Panc1 (cell line): ENCODE measurements around the gene PANX2. TPM values are rescaled to one million over a fixed set of nuclear protein-coding genes. Genes with fewer than 3 reads are reported as not detected.
A peak's percentile ranks its signal among the peaks of the same experiment; 100 is the strongest.

Experiments
- ATAC-seq: fragments of 200-7000 bp; cut with Tn5 transposase; 2 replicates; pipeline ENCODE4 v1.9.1; 2020; ENCODE audit warnings: mild to moderate bottlenecking, moderate library complexity
- BruUV-seq: library from RNA; stranded (reverse); fragments of 400-500 nt; replicated peaks from 2 replicates; lab custom pipeline; 2021; lab: Mats Ljungman, UMichigan
- CTCF ChIA-PET: fragments of 300-600 bp; sonication (Branson Sonifier 250); formaldehyde crosslinking; loops from one replicate; lab custom pipeline; 2022; ENCODE audit warnings: antibody characterized with exemption; lab: Charles Lee
- POLR2A ChIA-PET: fragments of 300-600 bp; sonication (Branson Sonifier 250); formaldehyde crosslinking; loops from one replicate; lab custom pipeline; 2022; ENCODE audit warnings: antibody characterized with exemption; lab: Charles Lee
- DNase-seq: peaks from one replicate; pipeline ENCODE4 v3.0.0-alpha.2; 2010; ENCODE audit warnings: low read depth, low spot score
- H3K27ac ChIP-seq: 2 replicates; pipeline ENCODE4 v1.5.1; 2011; ENCODE audit warnings: mild to moderate bottlenecking, low read length, inconsistent platforms
- H3K27me3 ChIP-seq: fragments of 200-500 bp; sonication (Bioruptor generic); 2 replicates; pipeline ENCODE4 v1.6.0; 2014; ENCODE audit warnings: low read length, inconsistent platforms; ENCODE audit not compliant: control insufficient read depth, insufficient read depth
- H3K36me3 ChIP-seq: fragments of 200-500 bp; sonication (Bioruptor generic); 2 replicates; pipeline ENCODE4 v1.5.1; 2014; ENCODE audit warnings: inconsistent platforms, mild to moderate bottlenecking, low read length, moderate library complexity; ENCODE audit not compliant: control insufficient read depth, insufficient read depth
- H3K4me1 ChIP-seq: 2 replicates; pipeline ENCODE4 v1.5.1; 2011; ENCODE audit warnings: inconsistent platforms, mild to moderate bottlenecking, low read length, moderate library complexity; ENCODE audit not compliant: control insufficient read depth, insufficient read depth
- H3K4me3 ChIP-seq, 2 experiments: 2 replicates each; pipeline ENCODE4 v1.5.1; 2011 to 2012; ENCODE audit warnings: low read depth in 2 of 2, low read length in 2 of 2, mild to moderate bottlenecking in 2 of 2, inconsistent platforms in 1 of 2, moderate library complexity in 1 of 2
- H3K9me3 ChIP-seq: fragments of 200-500 bp; sonication (Bioruptor generic); 2 replicates; pipeline ENCODE4 v1.5.1; 2014; ENCODE audit warnings: low read depth, mild to moderate bottlenecking, inconsistent platforms, low read length, moderate library complexity; ENCODE audit not compliant: control insufficient read depth, insufficient read depth
- CTCF ChIP-seq: fragments of 450-650 bp; IDR thresholded peaks from 2 replicates; pipeline ENCODE4 v1.5.1; 2017; ENCODE audit warnings: mild to moderate bottlenecking
- POLR2AphosphoS5 ChIP-seq: IDR thresholded peaks from 2 replicates; pipeline ENCODE4 v1.6.1; 2012; ENCODE audit warnings: mild to moderate bottlenecking, low read depth, low read length, moderate library complexity
- REST ChIP-seq, 2 experiments: IDR thresholded peaks; 2 replicates each; pipeline ENCODE4 v1.6.1; 2011 to 2012; ENCODE audit warnings: low read depth in 2 of 2, control low read depth in 1 of 2, low read length in 1 of 2, mild to moderate bottlenecking in 1 of 2, moderate library complexity in 1 of 2; ENCODE audit not compliant: insufficient read depth in 1 of 2
- SIN3A ChIP-seq: IDR thresholded peaks from 2 replicates; pipeline ENCODE4 v1.6.1; 2012; ENCODE audit warnings: low read depth, mild to moderate bottlenecking, low read length, moderate library complexity, borderline replicate concordance; ENCODE audit not compliant: insufficient read depth
- TCF7L2 ChIP-seq: IDR thresholded peaks from 2 replicates; pipeline ENCODE4 v1.6.1; 2011; ENCODE audit warnings: mild to moderate bottlenecking, low read depth, low read length, inconsistent platforms
- in situ Hi-C: cut with HindIII; loops from 2 replicates; pipeline ENCODE4 v1.10.0; 2016; ENCODE audit warnings: low sequenced_read_pairs, low pct_unique_long_range_greater_than_20kb
- intact Hi-C: fragments of 100-400 bp; cut with micrococcal nuclease; formaldehyde crosslinking; loops from one replicate; pipeline ENCODE4 v1.10.0; 2022; ENCODE audit not compliant: unreplicated experiment
- total RNA-seq: library from RNA; stranded (reverse); gene quantifications from one replicate; pipeline ENCODE4 v1.2.1, GENCODE V29; 2021; ENCODE audit not compliant: unreplicated experiment

PANX2 gene
- total RNA-seq, 1 experiment from 2014 or later = 0.77 TPM

GRCh38 chr22:50184902-50185374, 14.4 kb downstream of the PANX2 start:
- in situ Hi-C loops = no loop called here
- POLR2A ChIA-PET = no interaction called here
- Histone ChIP-seq H3K27ac (peak overlapping the region; percentile 81), H3K4me1 (peaks cover 35% of the 10 kb centered on the region), H3K27me3 (no peaks in the 10 kb centered on the region), H3K4me3 (peak overlapping the region; percentile 25 to 48), H3K9me3 (no peaks in the 10 kb centered on the region), H3K36me3 (no peaks in the 10 kb centered on the region)
- BruUV-seq = no TSS peak
- intact Hi-C loops = no loop called here
- CTCF ChIA-PET = no interaction called here
- TF ChIP-seq REST (IDR thresholded peaks at IDR 0.05; ENCODE audit: insufficient read depth in 1 of 2, low read depth in 2 of 2, low read length in 1 of 2) = no peak
- TF ChIP-seq CTCF = no peak
- no peak for TF ChIP-seq POLR2AphosphoS5
- TF ChIP-seq SIN3A = no peak
- no peak for TF ChIP-seq TCF7L2
- DNase-seq = no peak
- no peak for ATAC-seq

GRCh38 chr22:50185375-50186087, 15.0 kb downstream of the PANX2 start, which contains the start of gene TRABD:
TSS of gene TRABD (plus strand) at chr22:50185913. CDS start at chr22:50193061, 7,148 bp downstream.
- TF ChIP-seq SIN3A (no peak), CTCF (no peak), POLR2AphosphoS5 (no peak), REST (IDR thresholded peaks at IDR 0.05; ENCODE audit: insufficient read depth in 1 of 2, low read depth in 2 of 2, low read length in 1 of 2) (no peak), TCF7L2 (no peak)
- BruUV-seq = no TSS peak
- ChIA-PET POLR2A (no interaction called here), CTCF (no interaction called here)
- intact Hi-C loops = no loop called here
- H3K27ac ChIP-seq = peak within 1 kb of the TSS; percentile 81
- no peak for DNase-seq
- H3K4me3 ChIP-seq = peak within 1 kb of the TSS; percentile 55 to 66
- no peaks in the 10 kb centered on the region for H3K27me3 ChIP-seq
- in situ Hi-C loops = no loop called here
- peaks cover 41% of the 10 kb centered on the region for H3K4me1 ChIP-seq
- no peaks in the 10 kb centered on the region for H3K9me3 ChIP-seq
- H3K36me3 ChIP-seq = no peaks in the 10 kb centered on the region
- peak; percentile 80 for ATAC-seq
